HL-60 (cell line): ENCODE data around the gene NXNL2.

Experiments
- CTCF ChIP-seq: IDR thresholded peaks from one replicate; pipeline ENCODE4 v1.5.1; 2011; ENCODE audit warnings: low read length, control low read depth, inconsistent platforms; ENCODE audit not compliant: insufficient read depth
- GABPA ChIP-seq: IDR thresholded peaks from 2 replicates; pipeline ENCODE4 v1.6.1; 2012; ENCODE audit warnings: low read depth
- POLR2AphosphoS5 ChIP-seq: IDR thresholded peaks from 2 replicates; pipeline ENCODE4 v1.6.1; 2012; ENCODE audit warnings: low read depth
- REST ChIP-seq: IDR thresholded peaks from 2 replicates; pipeline ENCODE4 v1.6.1; 2012; ENCODE audit warnings: low read depth; ENCODE audit not compliant: insufficient replicate concordance

DNA sequence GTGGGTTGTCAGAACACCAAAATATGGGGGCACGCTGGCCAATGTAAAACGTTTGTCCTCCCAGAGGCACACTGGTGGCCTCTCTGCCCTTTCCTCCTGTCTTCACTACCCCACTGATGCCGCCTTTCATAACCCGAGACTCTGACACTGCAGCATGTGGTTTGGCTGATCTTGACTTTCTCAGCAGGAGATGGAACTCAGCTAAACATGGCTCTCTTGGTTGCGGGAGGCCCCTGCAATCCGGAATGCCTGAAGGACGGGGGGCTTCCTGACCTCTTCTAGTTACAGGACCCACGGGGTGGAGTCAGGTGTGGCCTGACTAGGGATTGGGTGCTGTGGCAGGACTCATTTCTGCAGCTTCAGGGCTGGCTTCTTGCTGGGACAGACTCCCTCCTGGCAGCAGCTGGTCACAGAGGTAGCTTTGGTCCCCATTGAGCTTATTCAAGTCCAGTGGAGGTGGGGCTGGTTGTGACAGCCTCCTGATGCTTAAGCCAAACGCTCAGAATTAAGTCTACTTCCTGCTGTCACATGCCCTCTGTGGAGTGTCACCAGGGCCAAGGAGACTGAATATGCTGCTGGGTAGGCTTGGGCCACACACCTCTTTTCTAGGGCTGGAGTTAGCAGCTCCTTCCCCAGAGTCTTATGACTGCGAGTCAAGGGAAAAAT lies 44.2 kb downstream of the NXNL2 start:
- TF ChIP-seq CTCF (no peak), GABPA (no peak), POLR2AphosphoS5 (no peak), REST (no peak)
